Uterus (tissue), 4 donors: ENCODE data around the gene CENPX. TPM values are rescaled to one million over a fixed set of nuclear protein-coding genes. Genes with fewer than 3 reads are reported as not detected.

Source experiments
- DNase-seq, 2 donors: peaks; one replicate each; pipeline ENCODE4 v3.0.0-alpha.2; 2019 to 2020
- H3K27ac ChIP-seq, 2 donors: fragments of 200-600 bp; sonication (generic); 1 replicate in 1 of 2; 2 replicates in 1 of 2; pipeline ENCODE4 v1.5.1; 2016 to 2018
- H3K27me3 ChIP-seq, 2 donors: fragments of 200-600 bp; sonication (generic); one replicate each; pipeline ENCODE4 v1.5.1; 2018 to 2019; ENCODE audit warnings: control low read depth in 1 of 2
- H3K36me3 ChIP-seq, 2 donors: fragments of 200-600 bp; sonication (generic); one replicate each; pipeline ENCODE4 v1.5.1; 2019; ENCODE audit warnings: control low read depth in 1 of 2
- H3K4me1 ChIP-seq, 2 donors: fragments of 200-600 bp; sonication (generic); one replicate each; pipeline ENCODE4 v1.5.1; 2018 to 2019; ENCODE audit warnings: control low read depth in 1 of 2
- H3K4me3 ChIP-seq, 2 donors: fragments of 200-600 bp; sonication (generic); 1 replicate in 1 of 2; 2 replicates in 1 of 2; pipeline ENCODE4 v1.5.1; 2018 to 2019; ENCODE audit warnings: mild to moderate bottlenecking in 1 of 2
- H3K9me3 ChIP-seq, 2 donors: fragments of 200-600 bp; sonication (generic); one replicate each; pipeline ENCODE4 v1.5.1; 2019; ENCODE audit warnings: control low read depth in 1 of 2
- CTCF ChIP-seq, 4 experiments: fragments of 200-600 bp in 2 of 4; fragments of 450-650 bp in 2 of 4; sonication (generic) in 2 of 4; IDR thresholded peaks; one replicate each; pipeline ENCODE4 v1.5.1; 2016 to 2019; ENCODE audit warnings: antibody characterized with exemption in 4 of 4, mild to moderate bottlenecking in 2 of 4, moderate library complexity in 1 of 4
- POLR2A ChIP-seq, 2 donors: fragments of 450-650 bp; IDR thresholded peaks; one replicate each; pipeline ENCODE4 v1.6.1; 2016; ENCODE audit warnings: antibody characterized with exemption in 2 of 2, mild to moderate bottlenecking in 1 of 2, moderate library complexity in 1 of 2
- intact Hi-C: fragments of 100-400 bp; cut with DNase I; formaldehyde crosslinking; loops from one replicate; pipeline ENCODE4 v1.15.1; 2023; ENCODE audit warnings: low total_unique reads
- total RNA-seq, 4 donors: library from RNA; depleted of rRNA in 3 of 4; stranded (reverse); fragments of >200 nt in 3 of 4; gene quantifications; one replicate each; pipeline versions ENCODE4 v1.1.0 to v1.2.4, GENCODE V29; 2014 to 2023
- donor health status: DM: yes; HTN: yes; CAD: no.

The CENPX gene
- total RNA-seq, 4 donors from 2014 or later, result 26.7 to 212 (median 49.8) TPM

GRCh38 chr17:82034371-82035011, 11.8 kb upstream of the CENPX start:
- intact Hi-C loops, result loop anchor here (5.0 kb wide), 1 partner anchor 118 kb away; no protein-coding TSS in a partner anchor
- no peak for DNase-seq
- H3K4me1 ChIP-seq, result peaks cover 0 to 22% of the 10 kb centered on the region in 2 donors
- TF ChIP-seq CTCF (IDR thresholded peaks at IDR 0.05) (no peak), POLR2A (IDR thresholded peaks at IDR 0.05) (no peak)
- H3K27ac ChIP-seq, result no peak overlapping the region
- no peaks in the 10 kb centered on the region for H3K9me3 ChIP-seq
- peaks cover 0 to 3% of the 10 kb centered on the region in 2 donors for H3K27me3 ChIP-seq
- no peaks in the 10 kb centered on the region for H3K36me3 ChIP-seq
- H3K4me3 ChIP-seq, result no peak overlapping the region

GRCh38 chr17:82033359-82034085, 10.8 kb upstream of the CENPX start:
- TF ChIP-seq CTCF (IDR thresholded peaks at IDR 0.05) (no peak), POLR2A (IDR thresholded peaks at IDR 0.05) (no peak)
- no peak overlapping the region for H3K4me3 ChIP-seq
- intact Hi-C loops, result loop anchor here (5.0 kb wide), 1 partner anchor 119 kb away; no protein-coding TSS in a partner anchor
- H3K27ac ChIP-seq, result no peak overlapping the region
- no peaks in the 10 kb centered on the region for H3K36me3 ChIP-seq
- no peak for DNase-seq
- no peaks in the 10 kb centered on the region for H3K9me3 ChIP-seq
- H3K27me3 ChIP-seq, result peaks cover 0 to 3% of the 10 kb centered on the region in 2 donors
- peaks cover 0 to 22% of the 10 kb centered on the region in 2 donors for H3K4me1 ChIP-seq

GRCh38 chr17:82031885-82032627, 9.4 kb upstream of the CENPX start:
- intact Hi-C loops, result loop anchor here (5.0 kb wide), 1 partner anchor 120 kb away; no protein-coding TSS in a partner anchor
- H3K27ac ChIP-seq, result no peak overlapping the region
- no peaks in the 10 kb centered on the region for H3K36me3 ChIP-seq
- no peaks in the 10 kb centered on the region for H3K9me3 ChIP-seq
- no peak for TF ChIP-seq POLR2A (IDR thresholded peaks at IDR 0.05)
- no peak for TF ChIP-seq CTCF (IDR thresholded peaks at IDR 0.05)
- peaks cover 0 to 3% of the 10 kb centered on the region in 2 donors for H3K27me3 ChIP-seq
- H3K4me3 ChIP-seq, result no peak overlapping the region
- peaks cover 0 to 22% of the 10 kb centered on the region in 2 donors for H3K4me1 ChIP-seq
- no peak for DNase-seq

- no peaks in the 10 kb centered on the region for H3K9me3 ChIP-seq
- no peak for DNase-seq
- peak within 1 kb of the TSS; percentile 29 to 35 for H3K4me3 ChIP-seq
- no peak within 1 kb of the TSS for H3K27ac ChIP-seq
- H3K4me1 ChIP-seq, result peaks cover 0 to 18% of the 10 kb centered on the region in 2 donors
- H3K36me3 ChIP-seq, result no peaks in the 10 kb centered on the region
- TF ChIP-seq POLR2A (IDR thresholded peaks at IDR 0.05) (no peak), CTCF (IDR thresholded peaks at IDR 0.05) (no peak)
- peaks cover 0 to 3% of the 10 kb centered on the region in 2 donors for H3K27me3 ChIP-seq
- intact Hi-C loops, result loop anchor here (5.0 kb wide), 1 partner anchor 121 kb away; no protein-coding TSS in a partner anchor
These were observed 8.7 kb upstream of the CENPX start, which contains the start of gene RAC3 for GRCh38 chr17:82031303-82031884. Gene RAC3, plus strand, starts transcription at chr17:82031678. Its CDS starts 84 bp downstream, at chr17:82031762.
